ENCODE results near the gene COX20. TPM values are rescaled to one million over a fixed set of nuclear protein-coding genes. Genes with fewer than 3 reads are reported as not detected.

The COX20 gene
- total RNA-seq, 1 experiment from 2014 or later, result 50.2 TPM

Other genes starting within 250 kb of the COX20 start
- gene DESI2, start 182.5 kb upstream of the COX20 start, total RNA-seq (2014; rRNA removed; shearing (Covaris generic); ENCODE audit: low replicate concordance), result 43.2 and 55.6 TPM in 2 replicates
- gene HNRNPU, start 28.9 kb downstream of the COX20 start, total RNA-seq (2014; rRNA removed; shearing (Covaris generic); ENCODE audit: low replicate concordance), result 121 and 148 TPM in 2 replicates